Measurements from ENCODE around the gene PTH1R.

DNA sequence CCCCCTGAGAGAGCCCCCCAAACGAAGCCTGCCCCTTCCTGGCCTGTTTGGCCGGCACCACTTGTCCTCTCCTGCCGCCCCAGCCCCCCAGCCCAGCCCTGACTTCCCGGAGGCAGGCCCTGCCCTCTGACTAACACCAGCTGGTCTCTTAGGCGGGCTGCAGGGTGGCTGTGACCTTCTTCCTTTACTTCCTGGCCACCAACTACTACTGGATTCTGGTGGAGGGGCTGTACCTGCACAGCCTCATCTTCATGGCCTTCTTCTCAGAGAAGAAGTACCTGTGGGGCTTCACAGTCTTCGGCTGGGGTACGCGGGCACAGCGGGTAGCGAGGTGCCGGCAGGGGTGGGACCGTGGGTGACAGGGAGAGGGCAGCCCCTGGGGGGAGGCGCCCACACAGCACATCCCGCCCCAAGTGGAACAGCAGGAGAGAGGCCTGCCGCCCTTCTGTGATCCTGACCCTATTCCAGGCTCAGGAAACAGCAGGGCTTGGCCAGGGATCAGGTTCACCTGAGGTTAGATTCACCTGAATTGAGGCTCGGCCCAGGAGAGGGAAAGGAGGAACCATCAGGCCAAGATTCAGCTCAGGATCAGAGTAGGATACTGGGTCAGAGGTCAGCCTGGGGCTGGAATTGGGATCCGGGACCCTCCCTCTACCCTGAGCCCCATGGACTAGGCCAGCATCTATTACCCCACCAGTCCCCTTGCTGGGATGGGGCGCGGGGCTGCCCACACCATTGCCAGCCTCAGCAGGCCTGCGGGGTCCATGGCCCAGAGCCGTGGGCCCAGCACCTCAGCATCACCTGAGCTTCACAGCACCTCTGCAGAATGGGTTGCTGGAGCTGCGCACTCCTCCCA, 21.9 kb downstream of the PTH1R start:
- TF ChIP-seq CTCF (IDR thresholded peaks at IDR 0.05) (no peak), JUND (IDR thresholded peaks at IDR 0.05) (no peak), ZBTB33 (IDR thresholded peaks at IDR 0.05; ENCODE audit: borderline replicate concordance, low read depth) (no peak), CHD2 (IDR thresholded peaks at IDR 0.05; ENCODE audit: low read length, partially characterized antibody) (no peak), MAX (IDR thresholded peaks at IDR 0.05; ENCODE audit: low read depth) (no peak), SMC3 (IDR thresholded peaks at IDR 0.05; ENCODE audit: low read depth, low read length) (no peak)

All from SK-N-SH (cell line).